Thyroid gland (tissue), 4 donors: ENCODE measurements around the gene C4orf50. TPM values are rescaled to one million over a fixed set of nuclear protein-coding genes. Genes with fewer than 3 reads are reported as not detected.

Experiments
- DNase-seq, 2 donors: peaks; one replicate each; pipeline ENCODE4 v3.0.0-alpha.2; 2019
- H3K27ac ChIP-seq, 3 donors: fragments of 200-600 bp; sonication (generic); 1 replicate in 2 of 3; 2 replicates in 1 of 3; pipeline ENCODE4 v1.5.1; 2016 to 2019; ENCODE audit warnings: mild to moderate bottlenecking in 1 of 3, moderate library complexity in 1 of 3
- H3K27me3 ChIP-seq: fragments of 200-600 bp; sonication (generic); one replicate; pipeline ENCODE4 v1.5.1; 2019
- H3K36me3 ChIP-seq, 2 donors: fragments of 200-600 bp; sonication (generic); one replicate each; pipeline ENCODE4 v1.5.1; 2016 to 2019
- H3K4me1 ChIP-seq, 2 donors: fragments of 200-600 bp; sonication (generic); one replicate each; pipeline ENCODE4 v1.5.1; 2017 to 2019
- H3K4me3 ChIP-seq, 3 donors: fragments of 200-600 bp; sonication (generic); replicated peaks in 1 of 3; 1 replicate in 2 of 3; 2 replicates in 1 of 3; pipeline ENCODE4 v1.5.1; 2016; ENCODE audit warnings: mild to moderate bottlenecking in 1 of 3
- H3K9me3 ChIP-seq: fragments of 200-600 bp; sonication (generic); one replicate; pipeline ENCODE4 v1.5.1; 2017
- POLR2A ChIP-seq, 2 donors: fragments of 450-650 bp; IDR thresholded peaks; one replicate each; pipeline ENCODE4 v1.6.1; 2017; ENCODE audit warnings: antibody characterized with exemption in 2 of 2, mild to moderate bottlenecking in 2 of 2, moderate library complexity in 1 of 2
- WGBS, 2 donors: methylation state at CpG; one replicate each; pipeline ENCODE4 v1.1.5; 2017; 5-methylcytosine and 5-hydroxymethylcytosine counted together
- intact Hi-C: fragments of 100-400 bp; cut with DNase I; formaldehyde crosslinking; loops from one replicate; pipeline ENCODE4 v1.15.1; 2023
- total RNA-seq, 4 donors: library from RNA; depleted of rRNA; stranded (reverse); fragments of >200 nt; gene quantifications; one replicate each; pipeline ENCODE4 v1.2.3, GENCODE V29; 2016
- TF ChIP-seq, protein P1 (sequence below), 6 experiments: fragments of 200-600 bp in 3 of 6; fragments of 450-650 bp in 3 of 6; sonication (generic) in 3 of 6; IDR thresholded peaks; one replicate each; pipeline ENCODE4 v1.5.1; 2016 to 2019; ENCODE audit warnings: antibody characterized with exemption in 6 of 6, mild to moderate bottlenecking in 2 of 6, inconsistent platforms in 1 of 6, moderate library complexity in 1 of 6

C4orf50 gene
- total RNA-seq, 4 donors from 2014 or later = 0.11 to 0.15 (median 0.13) TPM; not detected in 1

DNA sequence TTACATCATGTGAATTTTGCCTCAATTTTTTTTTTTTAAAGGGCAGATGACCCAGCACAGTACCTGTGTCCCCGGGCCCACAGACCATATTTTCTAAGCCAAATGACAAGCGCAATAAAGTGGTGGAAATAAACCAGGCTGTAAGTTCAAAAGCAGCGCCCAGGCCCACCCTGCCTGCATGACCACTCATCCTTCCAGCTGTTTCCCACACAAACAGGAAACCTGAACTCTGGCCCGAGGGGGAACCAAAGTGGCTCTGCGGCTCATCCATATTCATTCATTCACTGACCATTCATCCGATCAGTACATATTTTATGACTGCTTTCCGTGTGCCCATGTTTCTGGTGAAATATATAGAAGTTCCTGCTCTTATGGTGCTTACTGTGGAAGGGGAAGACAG, 91.6 kb downstream of the C4orf50 start:
- no peaks in the 10 kb centered on the region for H3K27me3 ChIP-seq
- H3K4me1 ChIP-seq = peaks cover 0 to 2% of the 10 kb centered on the region in 2 donors
- no peak overlapping the region for H3K27ac ChIP-seq
- no peak overlapping the region for H3K4me3 ChIP-seq
- DNase-seq = no peak
- no peaks in the 10 kb centered on the region for H3K36me3 ChIP-seq
- 63 to 75% methylated on average over 7 of the region's 7 CpGs for WGBS, 2 donors
- TF ChIP-seq, protein P1, sequence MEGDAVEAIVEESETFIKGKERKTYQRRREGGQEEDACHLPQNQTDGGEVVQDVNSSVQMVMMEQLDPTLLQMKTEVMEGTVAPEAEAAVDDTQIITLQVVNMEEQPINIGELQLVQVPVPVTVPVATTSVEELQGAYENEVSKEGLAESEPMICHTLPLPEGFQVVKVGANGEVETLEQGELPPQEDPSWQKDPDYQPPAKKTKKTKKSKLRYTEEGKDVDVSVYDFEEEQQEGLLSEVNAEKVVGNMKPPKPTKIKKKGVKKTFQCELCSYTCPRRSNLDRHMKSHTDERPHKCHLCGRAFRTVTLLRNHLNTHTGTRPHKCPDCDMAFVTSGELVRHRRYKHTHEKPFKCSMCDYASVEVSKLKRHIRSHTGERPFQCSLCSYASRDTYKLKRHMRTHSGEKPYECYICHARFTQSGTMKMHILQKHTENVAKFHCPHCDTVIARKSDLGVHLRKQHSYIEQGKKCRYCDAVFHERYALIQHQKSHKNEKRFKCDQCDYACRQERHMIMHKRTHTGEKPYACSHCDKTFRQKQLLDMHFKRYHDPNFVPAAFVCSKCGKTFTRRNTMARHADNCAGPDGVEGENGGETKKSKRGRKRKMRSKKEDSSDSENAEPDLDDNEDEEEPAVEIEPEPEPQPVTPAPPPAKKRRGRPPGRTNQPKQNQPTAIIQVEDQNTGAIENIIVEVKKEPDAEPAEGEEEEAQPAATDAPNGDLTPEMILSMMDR (IDR thresholded peaks at IDR 0.05) = no peak
- TF ChIP-seq POLR2A (IDR thresholded peaks at IDR 0.05) = no peak
- no peaks in the 10 kb centered on the region for H3K9me3 ChIP-seq
- intact Hi-C loops = no loop called here

DNA sequence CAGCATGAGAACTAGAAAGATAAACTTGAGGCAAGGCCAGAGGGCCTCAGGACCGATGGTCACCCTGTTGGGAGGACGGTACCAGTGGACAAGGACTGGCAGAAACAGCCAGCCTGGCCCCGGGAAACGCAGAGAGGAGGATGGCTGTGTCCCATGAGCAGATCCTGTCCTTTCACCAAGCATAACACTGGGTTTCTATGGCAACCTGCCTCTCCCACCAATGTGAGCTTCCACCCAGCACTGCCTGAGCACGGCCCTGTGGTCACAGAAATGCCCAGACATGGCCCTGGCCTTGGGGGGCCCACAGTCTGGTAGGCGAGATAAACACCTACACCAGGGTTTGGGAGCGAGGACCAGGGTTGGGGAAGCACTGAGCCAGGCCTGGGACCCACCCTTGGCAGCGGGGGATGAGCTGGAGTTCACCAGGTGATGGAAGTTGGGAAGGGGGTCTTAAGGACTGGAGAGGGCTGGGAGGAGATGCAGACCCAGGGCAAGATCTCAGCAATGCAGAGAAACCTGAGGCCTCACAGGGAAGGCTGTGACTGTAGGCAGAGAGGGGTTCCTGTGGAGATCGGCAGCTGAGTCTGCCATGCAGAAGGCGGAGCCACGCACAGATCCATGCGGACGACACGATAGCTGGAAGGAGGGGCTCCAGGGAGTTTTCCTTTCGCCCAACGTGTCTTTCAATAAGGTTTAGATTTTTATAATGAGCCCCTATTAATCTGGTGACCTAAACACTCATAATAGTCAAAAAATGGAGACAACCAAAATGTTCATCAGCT, 92.6 kb downstream of the C4orf50 start:
- intact Hi-C loops = no loop called here
- Histone ChIP-seq H3K27me3 (no peaks in the 10 kb centered on the region), H3K36me3 (no peaks in the 10 kb centered on the region), H3K9me3 (no peaks in the 10 kb centered on the region), H3K4me3 (no peak overlapping the region), H3K4me1 (no peaks in the 10 kb centered on the region), H3K27ac (no peak overlapping the region)
- DNase-seq = no peak
- TF ChIP-seq, protein P1 (IDR thresholded peaks at IDR 0.05) = no peak
- no peak for TF ChIP-seq POLR2A (IDR thresholded peaks at IDR 0.05)
- 80 to 83% methylated on average over 15 to 16 of the region's 16 CpGs for WGBS, 2 donors

DNA sequence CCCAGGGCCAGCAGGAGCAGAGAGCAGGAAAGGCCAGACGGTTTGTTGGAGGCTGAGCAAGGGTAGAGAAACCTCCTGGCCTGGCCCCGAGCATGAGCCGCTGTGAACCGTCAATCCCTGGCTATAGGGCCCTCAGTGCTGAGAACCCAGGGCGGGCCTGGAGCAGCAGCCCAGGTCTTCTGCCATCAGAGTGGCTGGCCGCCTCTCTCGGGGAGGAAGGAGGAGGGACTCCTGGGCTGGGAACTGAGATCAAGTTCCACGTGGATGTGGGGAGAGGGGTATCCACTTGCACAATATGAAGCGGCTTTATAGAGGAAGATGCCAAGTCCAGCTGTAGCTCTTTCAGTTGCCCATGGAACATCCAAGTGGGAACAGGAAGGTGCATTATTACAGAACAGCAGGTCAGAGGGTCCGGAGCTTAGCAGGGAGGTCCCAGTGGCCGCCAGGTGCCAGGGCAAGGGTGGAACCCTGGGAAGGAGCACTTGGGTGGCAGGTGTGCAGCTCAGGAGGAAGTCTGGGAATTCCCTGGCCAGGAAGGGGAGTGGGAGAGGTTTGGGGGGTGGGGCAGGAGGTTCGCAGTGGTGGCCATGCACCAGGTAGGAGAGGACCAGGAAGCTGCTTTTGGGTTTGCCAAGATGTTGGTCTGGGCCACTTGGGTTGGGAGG, 93.6 kb downstream of the C4orf50 start:
- H3K4me1 ChIP-seq = no peaks in the 10 kb centered on the region
- H3K36me3 ChIP-seq = no peaks in the 10 kb centered on the region
- WGBS, 2 donors = 73 to 78% methylated on average over 8 to 11 of the region's 12 CpGs
- no peak overlapping the region for H3K4me3 ChIP-seq
- H3K27me3 ChIP-seq = no peaks in the 10 kb centered on the region
- no peaks in the 10 kb centered on the region for H3K9me3 ChIP-seq
- H3K27ac ChIP-seq = no peak overlapping the region
- DNase-seq = no peak
- TF ChIP-seq, protein P1 (IDR thresholded peaks at IDR 0.05) = no peak
- no peak for TF ChIP-seq POLR2A (IDR thresholded peaks at IDR 0.05)
- intact Hi-C loops = no loop called here

DNA sequence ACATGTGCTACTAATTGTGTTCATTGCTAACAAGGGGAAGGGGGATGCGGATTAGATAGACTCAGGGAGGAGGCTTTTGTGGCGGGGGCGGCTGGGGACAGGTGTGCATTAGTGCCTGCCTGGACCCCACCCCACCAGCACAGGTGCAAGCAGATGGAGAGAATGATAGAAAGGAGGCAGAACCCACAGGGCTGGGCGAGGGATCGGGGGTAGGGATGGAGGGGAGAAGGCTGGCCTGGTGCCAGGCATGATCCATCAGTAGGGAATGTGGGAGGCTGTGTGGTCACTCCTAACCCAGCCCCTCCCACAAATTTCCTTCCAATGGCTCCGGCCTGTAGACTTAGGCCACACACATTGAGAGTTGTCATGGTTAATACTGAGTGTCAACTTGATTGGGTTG, 94.9 kb downstream of the C4orf50 start:
- intact Hi-C loops = no loop called here
- Histone ChIP-seq H3K4me1 (no peaks in the 10 kb centered on the region), H3K9me3 (no peaks in the 10 kb centered on the region), H3K27me3 (no peaks in the 10 kb centered on the region), H3K27ac (no peak overlapping the region), H3K36me3 (no peaks in the 10 kb centered on the region), H3K4me3 (no peak overlapping the region)
- no peak for TF ChIP-seq POLR2A (IDR thresholded peaks at IDR 0.05)
- TF ChIP-seq, protein P1 (IDR thresholded peaks at IDR 0.05) = no peak
- WGBS, 2 donors = 69 to 74% methylated on average over 6 of the region's 6 CpGs
- DNase-seq = no peak

DNA sequence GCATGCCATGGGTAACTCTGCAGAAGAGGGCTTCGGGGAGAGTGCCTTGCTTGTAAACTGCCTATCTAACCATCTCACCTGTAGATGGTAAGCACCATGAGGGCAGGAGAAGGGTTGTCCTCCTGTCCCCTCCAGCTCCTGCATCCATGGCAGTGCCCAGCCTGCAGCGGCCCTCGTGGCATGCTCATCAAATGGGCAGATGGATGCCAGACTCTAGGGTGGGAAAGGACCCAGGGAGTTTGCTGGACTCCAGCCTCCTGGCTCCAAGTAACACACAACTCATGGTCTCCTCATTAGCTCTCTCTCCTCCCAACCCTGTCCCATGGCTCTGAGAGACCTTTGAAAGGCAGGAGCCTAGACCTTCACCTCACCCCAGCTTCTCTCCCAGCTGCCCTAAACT, 95.7 kb downstream of the C4orf50 start:
- Histone ChIP-seq H3K4me3 (no peak overlapping the region), H3K9me3 (no peaks in the 10 kb centered on the region), H3K36me3 (no peaks in the 10 kb centered on the region), H3K4me1 (no peaks in the 10 kb centered on the region), H3K27ac (no peak overlapping the region), H3K27me3 (no peaks in the 10 kb centered on the region)
- 76 to 90% methylated on average over 3 of the region's 3 CpGs for WGBS, 2 donors
- intact Hi-C loops = no loop called here
- DNase-seq = no peak
- TF ChIP-seq, protein P1 (IDR thresholded peaks at IDR 0.05) = no peak
- no peak for TF ChIP-seq POLR2A (IDR thresholded peaks at IDR 0.05)
